Measurements from ENCODE around the gene GNA12. TPM values are rescaled to one million over a fixed set of nuclear protein-coding genes. Genes with fewer than 3 reads are reported as not detected.
A peak's percentile ranks its signal among the peaks of the same experiment; 100 is the strongest.

Gene GNA12
- total and polyA plus RNA-seq, 9 of the 15 experiments (the other 6 are each of a cell fraction or from before 2014, with no cell fraction given) = 0.65 to 32.7 (median 9.6) TPM

- 0 out of 2 replicates have a peak, but pooled peaks cover 13% of the 10 kb centered on the region for H4K20me1 ChIP-seq (replicated peaks; ENCODE audit: control insufficient read depth, insufficient read depth, low read length)
- no peak overlapping the region for H3K9ac ChIP-seq (ENCODE audit: insufficient read depth in 1 of 2, low read depth in 2 of 2, low read length in 2 of 2)
- no peaks in the 10 kb centered on the region for H3K36me3 ChIP-seq (ENCODE audit: control insufficient read depth, insufficient read depth, low read length)
- ChIA-PET POLR2A (interaction anchor here (1.5 kb wide), 1 partner anchor 14 kb away, joined by 3 read pairs; no protein-coding TSS in a partner anchor), CTCF (ENCODE audit: low intra/inter-chr PET ratio) (no interaction called here)
- intact Hi-C loops (cut with micrococcal nuclease) (no loop called here), in situ Hi-C loops (cut with MboI) (no loop called here)
- no peak for ATAC-seq
- 52% methylated on average over 4 of the region's 4 CpGs for WGBS (ENCODE audit: insufficient coverage, low coverage, missing lambda C conversion rate)
- H3K9me1 ChIP-seq (ENCODE audit: control insufficient read depth, insufficient read depth, low read length) = no peaks in the 10 kb centered on the region
- H2AFZ ChIP-seq (ENCODE audit: low read depth, low read length) = no peak overlapping the region
- no TSS peak for BruUV-seq (replicated peaks)
- no peak overlapping the region for H3K4me3 ChIP-seq
- H3K4me2 ChIP-seq (ENCODE audit: insufficient read depth, low read length) = no peak overlapping the region
- FAIRE-seq = peak; percentile 6
- H3K9me3 ChIP-seq (replicated peaks; ENCODE audit: control insufficient read depth, insufficient read depth, low read depth, low read length) = no peaks in the 10 kb centered on the region
- DNase-seq (ENCODE audit: extremely low read depth in 1 of 4, low spot score in 3 of 4) = no peak
- H3K27ac ChIP-seq (ENCODE audit: extremely low read depth, low read depth, low read length) = no peak overlapping the region
- no peaks in the 10 kb centered on the region for H3K27me3 ChIP-seq (ENCODE audit: control insufficient read depth in 2 of 2, insufficient read depth in 2 of 2, low read length in 2 of 2)
- H3K4me1 ChIP-seq (replicated peaks in 1 of 2; ENCODE audit: control insufficient read depth in 2 of 2, insufficient read depth in 2 of 2, low read length in 2 of 2) = peaks cover 16 to 28% of the 10 kb centered on the region in 2 experiments
- H3K79me2 ChIP-seq (ENCODE audit: control insufficient read depth, insufficient read depth, low read length) = peaks cover 23% of the 10 kb centered on the region
- TF ChIP-seq ARHGAP35 (IDR thresholded peaks at IDR 0.05; ENCODE audit: partially characterized antibody) (no peak), ZNF408 (CRISPR knock-in tag; IDR thresholded peaks at IDR 0.05; ENCODE audit: low read depth) (no peak), ZNF699 (CRISPR knock-in tag; IDR thresholded peaks at IDR 0.05; ENCODE audit: insufficient replicate concordance) (no peak), VEZF1 (CRISPR knock-in tag; IDR thresholded peaks at IDR 0.05) (no peak), GATAD2B (IDR thresholded peaks at IDR 0.05; ENCODE audit: borderline replicate concordance) (no peak), FOXJ2 (tag; IDR thresholded peaks at IDR 0.05) (no peak), CAMTA2 (CRISPR knock-in tag; conservative IDR thresholded peaks at IDR 0.05) (no peak), ETV6 (IDR thresholded peaks at IDR 0.05; ENCODE audit: borderline replicate concordance in 1 of 2, low read depth in 2 of 2, low read length in 1 of 2) (no peak), ETV6 (CRISPR knock-in tag; IDR thresholded peaks at IDR 0.05; ENCODE audit: borderline replicate concordance) (no peak), REST (IDR thresholded peaks at IDR 0.05; ENCODE audit: borderline replicate concordance) (no peak), REST (CRISPR knock-in tag; IDR thresholded peaks at IDR 0.05; ENCODE audit: low read depth) (no peak), PPARD (CRISPR knock-in tag; IDR thresholded peaks at IDR 0.05) (no peak), POLR2B (IDR thresholded peaks at IDR 0.05; ENCODE audit: low read depth, partially characterized antibody) (no peak), HDAC6 (IDR thresholded peaks at IDR 0.05; ENCODE audit: low read depth, low read length) (no peak), NFRKB (IDR thresholded peaks at IDR 0.05; ENCODE audit: low read depth) (no peak), GATAD2A (IDR thresholded peaks at IDR 0.05) (no peak)
Observed at GRCh38 chr7:2803755-2804154, 40.4 kb downstream of the GNA12 start.

Measured in K562 (cell line).